CD14-positive monocyte (primary cell): Measurements from ENCODE around the gene ASS1. TPM values are rescaled to one million over a fixed set of nuclear protein-coding genes. Genes with fewer than 3 reads are reported as not detected.

Source experiments
- DNase-seq, 3 donors: peaks; one replicate each; pipeline ENCODE4 v3.0.0-alpha.2; 2011 to 2022
- H2AFZ ChIP-seq: 2 replicates; pipeline ENCODE4 v1.6.0; 2012; ENCODE audit warnings: mild to moderate bottlenecking, low read depth, low read length, inconsistent platforms; ENCODE audit not compliant: insufficient read depth, poor library complexity, severe bottlenecking
- H3K27ac ChIP-seq, 2 donors: 1 replicate in 1 of 2; 2 replicates in 1 of 2; pipeline ENCODE4 v1.5.1; 2012 to 2013; ENCODE audit warnings: low read length in 2 of 2, control low read depth in 1 of 2, inconsistent platforms in 1 of 2, low read depth in 1 of 2, mild to moderate bottlenecking in 1 of 2
- H3K27me3 ChIP-seq, 2 donors: one replicate each; pipeline versions ENCODE4 v1.6.0 to v1.6.1; 2011 to 2013; ENCODE audit warnings: low read length in 2 of 2; ENCODE audit not compliant: control insufficient read depth in 2 of 2, insufficient read depth in 2 of 2
- H3K36me3 ChIP-seq, 2 donors: replicated peaks in 1 of 2; 1 replicate in 1 of 2; 2 replicates in 1 of 2; pipeline versions ENCODE4 v1.5.1 to v1.6.1; 2012 to 2013; ENCODE audit warnings: low read length in 2 of 2, control low read depth in 1 of 2, inconsistent platforms in 1 of 2, mild to moderate bottlenecking in 1 of 2; ENCODE audit not compliant: insufficient read depth in 2 of 2, control insufficient read depth in 1 of 2
- H3K4me1 ChIP-seq, 2 donors: 1 replicate in 1 of 2; 2 replicates in 1 of 2; pipeline versions ENCODE4 v1.5.1 to v1.6.1; 2012 to 2013; ENCODE audit warnings: low read length in 2 of 2, control low read depth in 1 of 2, inconsistent platforms in 1 of 2, mild to moderate bottlenecking in 1 of 2, moderate library complexity in 1 of 2; ENCODE audit not compliant: insufficient read depth in 2 of 2, control insufficient read depth in 1 of 2
- H3K4me2 ChIP-seq: replicated peaks from 2 replicates; pipeline ENCODE3; 2012; ENCODE audit warnings: low read length, moderate library complexity, mild to moderate bottlenecking; ENCODE audit not compliant: poor library complexity, severe bottlenecking; ENCODE audit errors: extremely low read depth
- H3K4me3 ChIP-seq, 3 experiments: fragments of 200-600 bp in 1 of 3; sonication (generic) in 1 of 3; replicated peaks in 1 of 3; 1 replicate in 2 of 3; 2 replicates in 1 of 3; pipeline ENCODE4 v1.5.1; 2011 to 2013; ENCODE audit warnings: low read length in 3 of 3, mild to moderate bottlenecking in 3 of 3, control low read depth in 2 of 3, low read depth in 2 of 3, inconsistent platforms in 1 of 3, moderate library complexity in 1 of 3
- H3K79me2 ChIP-seq: 2 replicates; pipeline ENCODE4 v1.6.0; 2012; ENCODE audit warnings: mild to moderate bottlenecking, control low read depth, inconsistent platforms, low read length, moderate library complexity; ENCODE audit not compliant: insufficient read depth
- H3K9ac ChIP-seq: 2 replicates; pipeline ENCODE4 v1.6.0; 2017; ENCODE audit warnings: low read length, mild to moderate bottlenecking; ENCODE audit not compliant: insufficient read depth, poor library complexity, severe bottlenecking
- H3K9me3 ChIP-seq, 2 donors: replicated peaks in 1 of 2; 1 replicate in 1 of 2; 2 replicates in 1 of 2; pipeline versions ENCODE4 v1.5.1 to v1.6.1; 2012 to 2013; ENCODE audit warnings: low read length in 2 of 2, control low read depth in 1 of 2; ENCODE audit not compliant: control insufficient read depth in 1 of 2, insufficient read depth in 1 of 2
- H4K20me1 ChIP-seq: 2 replicates; pipeline ENCODE4 v1.6.0; 2012; ENCODE audit warnings: mild to moderate bottlenecking, low read length, control low read depth, moderate library complexity; ENCODE audit not compliant: insufficient read depth
- H3K27ac Mint-ChIP-seq, 7 donors: one replicate each; pipeline ENCODE4 v1.8.0; 2020; ENCODE audit warnings: mild to moderate bottlenecking in 7 of 7, mixed read lengths in 7 of 7, moderate library complexity in 6 of 7, inconsistent platforms in 2 of 7
- H3K27me3 Mint-ChIP-seq, 3 donors: one replicate each; pipeline ENCODE4 v1.8.0; 2021 to 2022; ENCODE audit warnings: low read depth in 3 of 3, mild to moderate bottlenecking in 3 of 3, mixed read lengths in 3 of 3, moderate library complexity in 3 of 3, inconsistent platforms in 1 of 3
- H3K36me3 Mint-ChIP-seq, 2 donors: one replicate each; pipeline ENCODE4 v1.8.0; 2020; ENCODE audit warnings: mixed read lengths in 2 of 2, inconsistent platforms in 1 of 2, mild to moderate bottlenecking in 1 of 2
- H3K4me1 Mint-ChIP-seq: one replicate; pipeline ENCODE4 v1.8.0; 2020; ENCODE audit warnings: mild to moderate bottlenecking, mixed read lengths
- H3K4me3 Mint-ChIP-seq, 2 donors: one replicate each; pipeline ENCODE4 v1.8.0; 2020; ENCODE audit warnings: mild to moderate bottlenecking in 2 of 2, mixed read lengths in 2 of 2, moderate library complexity in 1 of 2
- H3K9me3 Mint-ChIP-seq, 7 donors: one replicate each; pipeline ENCODE4 v1.8.0; 2020 to 2022; ENCODE audit warnings: mixed read lengths in 7 of 7, mild to moderate bottlenecking in 6 of 7, moderate library complexity in 6 of 7, inconsistent platforms in 2 of 7
- whole genome bisulfite sequencing: methylation state at CpG from one replicate; pipeline ENCODE4 v1.1.5; 2013; ENCODE audit warnings: missing lambda C conversion rate; ENCODE audit not compliant: insufficient coverage; 5-methylcytosine and 5-hydroxymethylcytosine counted together
- intact Hi-C, 2 donors: fragments of 100-400 bp; cut with micrococcal nuclease; formaldehyde crosslinking; loops; one replicate each; pipeline versions ENCODE4 v1.15.0 to v1.15.1; 2023
- polyA plus RNA-seq, 3 donors: library from polyadenylated mRNA; depleted of rRNA in 1 of 3; unstranded in 2 of 3; stranded (reverse) in 1 of 3; fragments of 300-500 nt in 2 of 3; fragments of >200 nt in 1 of 3; fragmentation: Illumina TruSeq in 2 of 3; gene quantifications; 1 replicate in 2 of 3; 2 replicates in 1 of 3; pipeline ENCODE4 v1.2.3, GENCODE V29; 2012 to 2021
- TF ChIP-seq, protein P1 (sequence below): fragments of 200-600 bp; IDR thresholded peaks from one replicate; pipeline ENCODE4 v1.8.0; 2022; ENCODE audit warnings: antibody characterized with exemption, mild to moderate bottlenecking

Gene ASS1
- polyA plus RNA-seq, 3 donors = not detected

DNA sequence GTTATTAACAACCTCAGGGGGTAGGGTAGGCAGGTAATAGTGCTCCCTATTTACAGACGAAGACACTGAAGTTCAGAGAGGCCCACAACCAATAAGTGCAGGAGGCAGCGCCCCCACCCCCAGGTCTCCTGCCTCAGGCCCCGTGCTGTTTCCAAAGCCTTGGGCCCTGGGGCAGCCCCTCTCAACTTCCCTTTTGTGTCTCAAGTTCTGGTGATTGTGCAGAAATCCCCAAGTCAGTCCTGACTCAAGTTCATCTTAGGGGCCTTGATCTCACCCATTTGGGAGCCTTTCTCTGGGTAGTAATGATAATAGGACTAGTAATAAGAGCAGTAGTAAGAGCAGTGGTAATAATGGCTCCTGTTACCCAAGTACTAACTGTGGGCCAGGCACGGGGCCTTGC, 35.5 kb upstream of the ASS1 start:
- no peaks in the 10 kb centered on the region for H3K27me3 ChIP-seq
- TF ChIP-seq, protein P1, sequence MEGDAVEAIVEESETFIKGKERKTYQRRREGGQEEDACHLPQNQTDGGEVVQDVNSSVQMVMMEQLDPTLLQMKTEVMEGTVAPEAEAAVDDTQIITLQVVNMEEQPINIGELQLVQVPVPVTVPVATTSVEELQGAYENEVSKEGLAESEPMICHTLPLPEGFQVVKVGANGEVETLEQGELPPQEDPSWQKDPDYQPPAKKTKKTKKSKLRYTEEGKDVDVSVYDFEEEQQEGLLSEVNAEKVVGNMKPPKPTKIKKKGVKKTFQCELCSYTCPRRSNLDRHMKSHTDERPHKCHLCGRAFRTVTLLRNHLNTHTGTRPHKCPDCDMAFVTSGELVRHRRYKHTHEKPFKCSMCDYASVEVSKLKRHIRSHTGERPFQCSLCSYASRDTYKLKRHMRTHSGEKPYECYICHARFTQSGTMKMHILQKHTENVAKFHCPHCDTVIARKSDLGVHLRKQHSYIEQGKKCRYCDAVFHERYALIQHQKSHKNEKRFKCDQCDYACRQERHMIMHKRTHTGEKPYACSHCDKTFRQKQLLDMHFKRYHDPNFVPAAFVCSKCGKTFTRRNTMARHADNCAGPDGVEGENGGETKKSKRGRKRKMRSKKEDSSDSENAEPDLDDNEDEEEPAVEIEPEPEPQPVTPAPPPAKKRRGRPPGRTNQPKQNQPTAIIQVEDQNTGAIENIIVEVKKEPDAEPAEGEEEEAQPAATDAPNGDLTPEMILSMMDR = no peak
- no peak overlapping the region for H3K4me3 ChIP-seq
- no peaks in the 10 kb centered on the region for H3K4me1 Mint-ChIP-seq
- H2AFZ ChIP-seq = no peak overlapping the region
- WGBS = 100% methylated on average over 1 of the region's 4 CpGs
- no peaks in the 10 kb centered on the region for H4K20me1 ChIP-seq
- no peak overlapping the region for H3K4me3 Mint-ChIP-seq
- peaks cover 2 to 9% (median 6%) of the 10 kb centered on the region in 3 donors for H3K27me3 Mint-ChIP-seq
- intact Hi-C loops = no loop called here
- no peaks in the 10 kb centered on the region for H3K4me1 ChIP-seq
- no peak overlapping the region for H3K27ac ChIP-seq
- no peaks in the 10 kb centered on the region for H3K36me3 Mint-ChIP-seq
- no peaks in the 10 kb centered on the region for H3K9me3 ChIP-seq
- H3K9ac ChIP-seq = no peak overlapping the region
- H3K36me3 ChIP-seq = no peaks in the 10 kb centered on the region
- no peak overlapping the region for H3K27ac Mint-ChIP-seq
- no peak for DNase-seq
- H3K79me2 ChIP-seq = no peaks in the 10 kb centered on the region
- no peak overlapping the region for H3K4me2 ChIP-seq
- no peaks in the 10 kb centered on the region for H3K9me3 Mint-ChIP-seq

DNA sequence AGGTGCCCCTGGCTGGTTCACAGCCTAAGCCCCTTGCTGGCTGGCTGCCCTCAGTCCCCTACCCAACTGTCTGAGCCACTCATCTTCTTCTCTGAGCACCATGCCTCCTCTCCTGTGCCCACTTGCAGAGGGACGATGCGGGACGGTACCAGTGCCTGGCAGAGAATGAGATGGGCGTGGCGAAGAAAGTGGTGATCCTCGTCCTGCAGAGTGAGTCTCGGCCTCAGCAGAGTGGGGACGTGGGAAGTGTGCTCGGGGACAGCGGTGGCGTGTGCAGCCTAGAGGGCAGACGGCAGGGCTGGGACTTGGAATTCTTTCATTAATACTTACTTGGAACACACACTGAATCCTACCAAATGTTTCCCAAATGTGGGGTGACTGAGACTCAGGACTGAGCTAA, 34.3 kb upstream of the ASS1 start:
- Histone ChIP-seq H3K36me3 (no peaks in the 10 kb centered on the region), H3K4me3 (no peak overlapping the region), H2AFZ (no peak overlapping the region), H3K27me3 (no peaks in the 10 kb centered on the region), H3K4me1 (no peaks in the 10 kb centered on the region), H3K4me2 (no peak overlapping the region), H4K20me1 (no peaks in the 10 kb centered on the region), H3K9ac (no peak overlapping the region), H3K9me3 (no peaks in the 10 kb centered on the region), H3K27ac (no peak overlapping the region), H3K79me2 (no peaks in the 10 kb centered on the region)
- intact Hi-C loops = no loop called here
- Mint-ChIP-seq H3K36me3 (no peaks in the 10 kb centered on the region), H3K27ac (no peak overlapping the region), H3K27me3 (peaks cover 0 to 9% (median 6%) of the 10 kb centered on the region in 3 donors), H3K4me3 (no peak overlapping the region), H3K4me1 (no peaks in the 10 kb centered on the region), H3K9me3 (no peaks in the 10 kb centered on the region)
- WGBS = 97% methylated on average over 8 of the region's 12 CpGs
- DNase-seq = no peak
- TF ChIP-seq, protein P1 = no peak
